HEK293 (cell line): ENCODE measurements around the gene PLCL1.
A peak's percentile ranks its signal among the peaks of the same experiment; 100 is the strongest.

Source experiments
- CTCF ChIA-PET: fragments of 350-600 bp; formaldehyde crosslinking; extraction: SDS; loops from one replicate; lab custom pipeline; 2021; ENCODE audit warnings: antibody characterized with exemption; lab: Yijun Ruan, JAX
- POLR2A ChIA-PET: fragments of 300-600 bp; formaldehyde crosslinking; extraction: SDS; loops from one replicate; lab custom pipeline; 2020; ENCODE audit warnings: antibody characterized with exemption, inconsistent platforms; lab: Yijun Ruan, JAX
- H3K27ac ChIP-seq: fragments of 200-500 bp; sonication (Bioruptor generic); 2 replicates; pipeline ENCODE4 v1.5.1; 2014; ENCODE audit warnings: low read depth, low read length, control low read depth, inconsistent platforms; ENCODE audit errors: extremely low read depth
- H3K36me3 ChIP-seq, 2 experiments: fragments of 200-500 bp in 1 of 2; sonication (Bioruptor generic) in 1 of 2; 1 replicate in 1 of 2; 2 replicates in 1 of 2; pipeline ENCODE4 v1.5.1; 2014 to 2017; ENCODE audit warnings: inconsistent platforms in 2 of 2, low read length in 2 of 2; ENCODE audit not compliant: control insufficient read depth in 2 of 2, insufficient read depth in 1 of 2
- H3K4me1 ChIP-seq: fragments of 200-500 bp; sonication (Bioruptor generic); 2 replicates; pipeline ENCODE4 v1.5.1; 2014; ENCODE audit warnings: mild to moderate bottlenecking, low read length, inconsistent platforms; ENCODE audit not compliant: control insufficient read depth, insufficient read depth
- H3K4me3 ChIP-seq: 2 replicates; pipeline ENCODE4 v1.5.1; 2011; ENCODE audit warnings: low read depth, mild to moderate bottlenecking, control low read depth, low read length, moderate library complexity
- H3K9me3 ChIP-seq: fragments of 200-500 bp; sonication (Bioruptor generic); 2 replicates; pipeline ENCODE4 v1.5.1; 2014; ENCODE audit warnings: low read depth, low read length, inconsistent platforms; ENCODE audit not compliant: control insufficient read depth, insufficient read depth
- BCL6B ChIP-seq: fragments of 450-650 bp; formaldehyde crosslinking; IDR thresholded peaks from 2 replicates; pipeline ENCODE4 v1.5.1; 2017; ENCODE audit warnings: missing biosample characterization, missing genetic modification characterization
- FEZF1 ChIP-seq: fragments of 450-650 bp; formaldehyde crosslinking; IDR thresholded peaks from 2 replicates; pipeline ENCODE4 v1.5.1; 2016; ENCODE audit warnings: missing biosample characterization, missing genetic modification characterization
- GFI1B ChIP-seq: fragments of 450-650 bp; formaldehyde crosslinking; IDR thresholded peaks from 2 replicates; pipeline ENCODE4 v1.5.1; 2016; ENCODE audit warnings: missing biosample characterization, missing genetic modification characterization
- MEIS1 ChIP-seq: sonication (generic); formaldehyde crosslinking; IDR thresholded peaks from 2 replicates; pipeline ENCODE4 v1.8.1; 2022; ENCODE audit warnings: missing genetic modification reagents, mild to moderate bottlenecking, borderline replicate concordance
- MYNN ChIP-seq: fragments of 450-650 bp; formaldehyde crosslinking; IDR thresholded peaks from 2 replicates; pipeline ENCODE4 v1.5.1; 2016; ENCODE audit warnings: missing biosample characterization, missing genetic modification characterization, borderline replicate concordance
- OSR2 ChIP-seq: fragments of 450-650 bp; formaldehyde crosslinking; IDR thresholded peaks from 2 replicates; pipeline ENCODE4 v1.5.1; 2016; ENCODE audit warnings: missing biosample characterization, missing genetic modification characterization
- SETDB1 ChIP-seq: IDR thresholded peaks from one replicate; pipeline ENCODE4 v1.6.1; 2017; ENCODE audit warnings: mild to moderate bottlenecking, low read length, moderate library complexity, mixed read lengths; ENCODE audit not compliant: insufficient read length
- ZEB2 ChIP-seq: fragments of 450-650 bp; formaldehyde crosslinking; IDR thresholded peaks from 2 replicates; pipeline ENCODE4 v1.5.1; 2016; ENCODE audit warnings: missing biosample characterization, missing genetic modification characterization
- ZNF175 ChIP-seq: fragments of 450-650 bp; formaldehyde crosslinking; IDR thresholded peaks from 2 replicates; pipeline ENCODE4 v1.5.1; 2016; ENCODE audit warnings: missing biosample characterization, missing genetic modification characterization
- ZNF23 ChIP-seq: fragments of 450-650 bp; formaldehyde crosslinking; IDR thresholded peaks from 2 replicates; pipeline ENCODE4 v1.5.1; 2016; ENCODE audit warnings: missing biosample characterization, missing genetic modification characterization, borderline replicate concordance
- ZNF350 ChIP-seq: fragments of 450-650 bp; formaldehyde crosslinking; IDR thresholded peaks from 2 replicates; pipeline ENCODE4 v1.5.0; 2017; ENCODE audit warnings: missing biosample characterization, mild to moderate bottlenecking, missing genetic modification characterization
- ZNF398 ChIP-seq: fragments of 450-650 bp; formaldehyde crosslinking; IDR thresholded peaks from 2 replicates; pipeline ENCODE4 v1.5.1; 2017; ENCODE audit warnings: missing biosample characterization, missing genetic modification characterization
- TF ChIP-seq, protein P1 (sequence below): fragments of 450-650 bp; formaldehyde crosslinking; IDR thresholded peaks from 2 replicates; pipeline ENCODE4 v1.5.0; 2017; ENCODE audit warnings: missing biosample characterization, missing genetic modification characterization, borderline replicate concordance
- TF ChIP-seq, protein P2 (sequence below): fragments of 450-650 bp; formaldehyde crosslinking; IDR thresholded peaks from 2 replicates; pipeline ENCODE4 v1.5.1; 2016; ENCODE audit warnings: missing biosample characterization, missing genetic modification characterization, borderline replicate concordance

PLCL1 gene

DNA sequence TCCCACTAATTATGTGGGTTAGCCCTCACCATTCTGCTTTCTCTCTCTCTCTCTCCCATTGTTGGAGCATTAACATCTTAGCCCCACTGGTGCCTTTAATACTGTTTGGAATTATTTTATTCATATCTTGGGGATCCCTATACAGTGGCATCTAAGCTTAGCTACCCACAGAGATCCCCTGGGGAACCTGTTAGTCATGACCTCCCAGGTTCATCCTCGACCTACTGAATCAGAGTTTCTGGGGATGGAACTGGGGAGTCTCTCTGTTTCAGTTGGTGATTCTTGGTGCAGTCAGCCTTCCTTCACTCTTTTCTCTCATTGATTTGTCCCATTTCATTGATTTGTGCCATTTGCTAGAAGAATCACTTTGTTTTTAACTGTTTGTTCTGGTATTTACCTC lies 137.3 kb downstream of the PLCL1 start:
- H3K4me3 ChIP-seq, result no peak overlapping the region
- TF ChIP-seq BCL6B (tag by site-specific recombination), result no peak
- no peak for TF ChIP-seq ZNF398 (tag by site-specific recombination)
- TF ChIP-seq ZNF175 (tag by site-specific recombination), result no peak
- TF ChIP-seq ZNF23, result no peak
- no peak for TF ChIP-seq MYNN (tag by site-specific recombination)
- no peak for TF ChIP-seq ZNF350 (tag by site-specific recombination)
- no peak for TF ChIP-seq OSR2 (tag by site-specific recombination)
- no peak for TF ChIP-seq ZEB2
- TF ChIP-seq FEZF1 (tag by site-specific recombination), result no peak
- TF ChIP-seq, protein P1, sequence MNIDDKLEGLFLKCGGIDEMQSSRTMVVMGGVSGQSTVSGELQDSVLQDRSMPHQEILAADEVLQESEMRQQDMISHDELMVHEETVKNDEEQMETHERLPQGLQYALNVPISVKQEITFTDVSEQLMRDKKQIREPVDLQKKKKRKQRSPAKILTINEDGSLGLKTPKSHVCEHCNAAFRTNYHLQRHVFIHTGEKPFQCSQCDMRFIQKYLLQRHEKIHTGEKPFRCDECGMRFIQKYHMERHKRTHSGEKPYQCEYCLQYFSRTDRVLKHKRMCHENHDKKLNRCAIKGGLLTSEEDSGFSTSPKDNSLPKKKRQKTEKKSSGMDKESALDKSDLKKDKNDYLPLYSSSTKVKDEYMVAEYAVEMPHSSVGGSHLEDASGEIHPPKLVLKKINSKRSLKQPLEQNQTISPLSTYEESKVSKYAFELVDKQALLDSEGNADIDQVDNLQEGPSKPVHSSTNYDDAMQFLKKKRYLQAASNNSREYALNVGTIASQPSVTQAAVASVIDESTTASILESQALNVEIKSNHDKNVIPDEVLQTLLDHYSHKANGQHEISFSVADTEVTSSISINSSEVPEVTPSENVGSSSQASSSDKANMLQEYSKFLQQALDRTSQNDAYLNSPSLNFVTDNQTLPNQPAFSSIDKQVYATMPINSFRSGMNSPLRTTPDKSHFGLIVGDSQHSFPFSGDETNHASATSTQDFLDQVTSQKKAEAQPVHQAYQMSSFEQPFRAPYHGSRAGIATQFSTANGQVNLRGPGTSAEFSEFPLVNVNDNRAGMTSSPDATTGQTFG, result no peak
- H3K27ac ChIP-seq, result no peak overlapping the region
- H3K36me3 ChIP-seq, result no peaks in the 10 kb centered on the region
- ChIA-PET POLR2A (no interaction called here), CTCF (interaction anchor here (0.7 kb wide), 1 partner anchor 17 kb away, joined by 3 read pairs; no protein-coding TSS in a partner anchor)
- H3K9me3 ChIP-seq, result no peaks in the 10 kb centered on the region
- H3K4me1 ChIP-seq, result peaks cover 3% of the 10 kb centered on the region; the same call in 1 of the 2 replicates

DNA sequence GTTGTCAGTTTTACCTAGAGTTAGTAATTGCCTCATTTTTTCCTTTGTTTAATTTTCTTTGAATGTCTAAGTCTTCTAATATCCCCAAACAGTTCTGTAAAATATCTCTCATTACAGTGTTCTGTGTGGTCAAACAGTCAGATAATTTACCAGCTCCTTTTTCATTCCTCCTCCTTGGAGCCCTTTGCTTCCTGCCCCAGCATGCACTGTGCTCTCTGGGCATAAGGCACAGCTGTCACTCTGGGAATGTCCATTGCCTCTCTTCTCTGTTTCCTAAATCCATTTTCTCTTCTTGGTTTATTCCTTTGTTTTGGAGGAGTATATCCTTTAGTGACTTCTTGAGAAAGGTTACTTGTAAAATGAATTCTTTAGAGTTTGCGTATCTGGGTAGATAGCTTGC lies 139.3 kb downstream of the PLCL1 start:
- H3K36me3 ChIP-seq, result no peaks in the 10 kb centered on the region
- POLR2A ChIA-PET, result no interaction called here
- H3K27ac ChIP-seq, result no peak overlapping the region
- peaks cover 3% of the 10 kb centered on the region; the same call in 1 of the 2 replicates for H3K4me1 ChIP-seq
- no peak overlapping the region for H3K4me3 ChIP-seq
- CTCF ChIA-PET, result no interaction called here
- TF ChIP-seq, protein P2, sequence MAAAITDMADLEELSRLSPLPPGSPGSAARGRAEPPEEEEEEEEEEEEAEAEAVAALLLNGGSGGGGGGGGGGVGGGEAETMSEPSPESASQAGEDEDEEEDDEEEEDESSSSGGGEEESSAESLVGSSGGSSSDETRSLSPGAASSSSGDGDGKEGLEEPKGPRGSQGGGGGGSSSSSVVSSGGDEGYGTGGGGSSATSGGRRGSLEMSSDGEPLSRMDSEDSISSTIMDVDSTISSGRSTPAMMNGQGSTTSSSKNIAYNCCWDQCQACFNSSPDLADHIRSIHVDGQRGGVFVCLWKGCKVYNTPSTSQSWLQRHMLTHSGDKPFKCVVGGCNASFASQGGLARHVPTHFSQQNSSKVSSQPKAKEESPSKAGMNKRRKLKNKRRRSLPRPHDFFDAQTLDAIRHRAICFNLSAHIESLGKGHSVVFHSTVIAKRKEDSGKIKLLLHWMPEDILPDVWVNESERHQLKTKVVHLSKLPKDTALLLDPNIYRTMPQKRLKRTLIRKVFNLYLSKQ, result no peak
- no peak for TF ChIP-seq ZEB2
- TF ChIP-seq SETDB1, result peak; percentile 49
- no peaks in the 10 kb centered on the region for H3K9me3 ChIP-seq

DNA sequence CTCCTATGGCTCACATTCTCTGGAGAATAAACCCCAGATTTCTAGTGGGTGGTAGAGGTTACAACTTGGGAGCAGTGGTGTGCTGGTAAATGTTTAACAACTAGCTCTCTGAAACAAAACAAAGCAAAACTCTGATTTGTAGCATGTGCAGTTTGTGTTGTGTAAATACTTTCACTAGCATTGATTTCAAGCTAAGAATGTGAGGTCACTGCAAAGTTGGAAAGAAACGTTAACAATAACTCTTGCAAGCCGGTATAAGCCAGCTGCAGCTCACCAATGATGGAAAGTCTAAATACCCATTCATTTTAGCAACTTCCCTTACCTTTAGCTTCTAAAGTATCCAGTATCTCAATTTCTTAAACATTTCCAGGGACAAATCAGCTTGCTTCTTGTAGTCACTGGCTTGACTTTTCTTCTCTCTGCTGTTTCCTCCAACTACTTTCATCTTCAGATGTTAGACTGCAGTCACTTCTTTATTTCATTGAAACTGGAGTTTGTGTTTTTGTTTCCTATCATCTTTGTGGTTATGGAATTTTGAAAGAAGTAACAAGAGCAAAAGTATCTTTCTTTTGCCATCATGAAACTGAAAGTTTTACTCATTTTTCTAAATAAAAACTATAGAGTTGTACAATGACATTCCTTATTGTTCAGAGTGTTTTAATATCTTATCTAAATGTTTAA lies 140.2 kb downstream of the PLCL1 start:
- peaks cover 3% of the 10 kb centered on the region; the same call in 1 of the 2 replicates for H3K4me1 ChIP-seq
- TF ChIP-seq MEIS1 (CRISPR knock-in tag) (no peak), GFI1B (peak; percentile 67; the same call in 1 of the 2 replicates)
- no peaks in the 10 kb centered on the region for H3K9me3 ChIP-seq
- ChIA-PET CTCF (interaction anchor here (0.6 kb wide), 2 partner anchors 11 to 86 kb away, joined by 3 read pairs; no protein-coding TSS in a partner anchor), POLR2A (interaction anchor here (0.7 kb wide), 1 partner anchor 33 kb away, joined by 3 read pairs; no protein-coding TSS in a partner anchor)
- no peak overlapping the region for H3K27ac ChIP-seq
- no peaks in the 10 kb centered on the region for H3K36me3 ChIP-seq
- no peak overlapping the region for H3K4me3 ChIP-seq
